Suprapubic skin (tissue), 4 donors: ENCODE measurements around the gene OLA1. TPM values are rescaled to one million over a fixed set of nuclear protein-coding genes. Genes with fewer than 3 reads are reported as not detected.

Source experiments
- DNase-seq, 2 donors: peaks; one replicate each; pipeline ENCODE4 v3.0.0-alpha.2; 2019; ENCODE audit warnings: low spot score in 2 of 2
- H3K27ac ChIP-seq: fragments of 200-600 bp; sonication (generic); one replicate; pipeline ENCODE4 v1.5.1; 2019
- H3K27me3 ChIP-seq: fragments of 200-600 bp; sonication (generic); one replicate; pipeline ENCODE4 v1.5.1; 2019
- H3K36me3 ChIP-seq: fragments of 200-600 bp; sonication (generic); one replicate; pipeline ENCODE4 v1.5.1; 2019
- H3K4me1 ChIP-seq: fragments of 200-600 bp; sonication (generic); one replicate; pipeline ENCODE4 v1.5.1; 2019
- H3K4me3 ChIP-seq: fragments of 200-600 bp; sonication (generic); one replicate; pipeline ENCODE4 v1.5.1; 2019; ENCODE audit warnings: mild to moderate bottlenecking
- H3K9me3 ChIP-seq: fragments of 200-600 bp; sonication (generic); one replicate; pipeline ENCODE4 v1.5.1; 2019
- CTCF ChIP-seq, 2 donors: fragments of 200-600 bp in 1 of 2; fragments of 450-650 bp in 1 of 2; sonication (generic) in 1 of 2; IDR thresholded peaks; one replicate each; pipeline ENCODE4 v1.5.1; 2016 to 2019; ENCODE audit warnings: antibody characterized with exemption in 2 of 2, mild to moderate bottlenecking in 1 of 2, moderate library complexity in 1 of 2
- EP300 ChIP-seq: sonication (generic); formaldehyde crosslinking; IDR thresholded peaks from one replicate; pipeline ENCODE4 v1.6.1; 2017; ENCODE audit warnings: antibody characterized with exemption
- POLR2A ChIP-seq, 2 donors: fragments of 450-650 bp; IDR thresholded peaks; one replicate each; pipeline ENCODE4 v1.6.1; 2017; ENCODE audit warnings: antibody characterized with exemption in 2 of 2, mild to moderate bottlenecking in 2 of 2, moderate library complexity in 2 of 2
- POLR2AphosphoS5 ChIP-seq, 3 donors: sonication (generic); formaldehyde crosslinking; IDR thresholded peaks; one replicate each; pipeline ENCODE4 v1.6.1; 2017; ENCODE audit warnings: antibody characterized with exemption in 3 of 3
- WGBS: methylation state at CpG from one replicate; pipeline ENCODE4 v1.1.5; 2018; 5-methylcytosine and 5-hydroxymethylcytosine counted together
- total RNA-seq, 4 donors: library from RNA; depleted of rRNA; stranded (reverse); fragments of >200 nt; gene quantifications; one replicate each; pipeline ENCODE4 v1.1.0, GENCODE V29; 2016

The OLA1 gene
- total RNA-seq, 4 donors from 2014 or later, result 59.2 to 83.6 (median 75.9) TPM

- H3K27ac ChIP-seq, result no peak overlapping the region
- DNase-seq, result no peak
- H3K9me3 ChIP-seq, result no peaks in the 10 kb centered on the region
- H3K27me3 ChIP-seq, result no peaks in the 10 kb centered on the region
- TF ChIP-seq POLR2AphosphoS5 (IDR thresholded peaks at IDR 0.05) (no peak), EP300 (no peak), CTCF (IDR thresholded peaks at IDR 0.05) (no peak), POLR2A (IDR thresholded peaks at IDR 0.05) (no peak)
- H3K4me3 ChIP-seq, result no peak overlapping the region
- H3K36me3 ChIP-seq, result peaks cover 14% of the 10 kb centered on the region
- 97% methylated on average over 7 of the region's 7 CpGs for WGBS
- H3K4me1 ChIP-seq, result no peaks in the 10 kb centered on the region
Observed at GRCh38 chr2:174224665-174225288, 23.6 kb downstream of the OLA1 start.

DNA sequence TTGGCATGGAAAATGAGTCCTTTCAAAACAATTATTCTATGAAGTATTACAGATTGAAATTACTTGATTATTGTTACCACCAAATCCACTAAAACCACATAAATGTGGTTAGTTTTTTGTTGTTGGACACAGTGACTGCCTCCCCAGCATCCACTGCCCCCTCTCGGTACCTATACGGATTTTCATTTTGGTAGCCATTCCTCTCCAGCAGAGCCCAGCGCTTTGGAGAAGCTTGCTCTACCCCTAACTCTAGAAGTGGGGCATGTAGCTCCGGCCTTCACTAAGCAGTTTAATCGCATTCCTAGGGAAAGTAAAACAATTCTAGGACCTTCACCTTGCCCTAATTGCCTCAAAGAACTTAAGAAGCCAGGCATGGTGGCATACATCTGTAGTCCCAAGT, 24.2 kb downstream of the OLA1 start:
- H3K9me3 ChIP-seq, result no peaks in the 10 kb centered on the region
- H3K27ac ChIP-seq, result no peak overlapping the region
- WGBS, result 76% methylated on average over 5 of the region's 5 CpGs
- H3K27me3 ChIP-seq, result no peaks in the 10 kb centered on the region
- no peaks in the 10 kb centered on the region for H3K4me1 ChIP-seq
- peaks cover 14% of the 10 kb centered on the region for H3K36me3 ChIP-seq
- DNase-seq, result no peak
- no peak overlapping the region for H3K4me3 ChIP-seq
- no peak for TF ChIP-seq CTCF (IDR thresholded peaks at IDR 0.05)
- TF ChIP-seq EP300, result no peak
- no peak for TF ChIP-seq POLR2AphosphoS5 (IDR thresholded peaks at IDR 0.05)
- TF ChIP-seq POLR2A (IDR thresholded peaks at IDR 0.05), result no peak

DNA sequence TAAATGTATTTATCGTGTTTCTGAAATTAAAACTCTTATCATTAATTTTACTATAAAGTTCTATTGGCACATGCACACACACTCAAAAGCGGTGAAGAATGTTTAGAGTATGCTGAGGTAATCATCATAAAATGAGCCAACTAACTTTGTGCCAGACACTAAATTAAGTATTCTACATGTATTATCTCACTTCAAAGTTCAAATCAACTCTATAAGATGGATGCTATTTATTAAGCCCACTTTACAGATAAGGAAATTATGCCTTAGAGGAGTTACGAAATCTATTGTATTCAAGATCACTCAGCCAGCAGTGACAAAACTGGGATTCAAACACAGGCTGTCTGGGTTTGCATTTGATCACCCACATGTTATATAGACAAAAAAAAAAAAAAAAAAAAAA, 24.9 kb downstream of the OLA1 start:
- TF ChIP-seq EP300 (no peak), POLR2A (IDR thresholded peaks at IDR 0.05) (no peak), CTCF (IDR thresholded peaks at IDR 0.05) (no peak), POLR2AphosphoS5 (IDR thresholded peaks at IDR 0.05) (no peak)
- H3K4me3 ChIP-seq, result no peak overlapping the region
- no peaks in the 10 kb centered on the region for H3K9me3 ChIP-seq
- no peaks in the 10 kb centered on the region for H3K27me3 ChIP-seq
- peaks cover 14% of the 10 kb centered on the region for H3K36me3 ChIP-seq
- H3K27ac ChIP-seq, result no peak overlapping the region
- H3K4me1 ChIP-seq, result no peaks in the 10 kb centered on the region
- DNase-seq, result no peak
- WGBS, result 79% methylated on average over 3 of the region's 3 CpGs

- Histone ChIP-seq H3K27ac (no peak overlapping the region), H3K4me3 (no peak overlapping the region), H3K27me3 (no peaks in the 10 kb centered on the region), H3K36me3 (peaks cover 14% of the 10 kb centered on the region), H3K9me3 (no peaks in the 10 kb centered on the region), H3K4me1 (no peaks in the 10 kb centered on the region)
- WGBS, result 98% methylated on average over 1 of the region's 1 CpG
- no peak for DNase-seq
- TF ChIP-seq EP300 (no peak), POLR2AphosphoS5 (IDR thresholded peaks at IDR 0.05) (no peak), CTCF (IDR thresholded peaks at IDR 0.05) (no peak), POLR2A (IDR thresholded peaks at IDR 0.05) (no peak)
Observed at GRCh38 chr2:174222154-174222553, 26.2 kb downstream of the OLA1 start.

GRCh38 chr2:174219321-174219720, 29.0 kb downstream of the OLA1 start:
- WGBS, result 83% methylated on average over 4 of the region's 4 CpGs
- Histone ChIP-seq H3K4me1 (no peaks in the 10 kb centered on the region), H3K9me3 (no peaks in the 10 kb centered on the region), H3K27me3 (no peaks in the 10 kb centered on the region), H3K4me3 (no peak overlapping the region), H3K27ac (no peak overlapping the region), H3K36me3 (no peaks in the 10 kb centered on the region)
- no peak for TF ChIP-seq EP300
- no peak for TF ChIP-seq CTCF (IDR thresholded peaks at IDR 0.05)
- no peak for TF ChIP-seq POLR2A (IDR thresholded peaks at IDR 0.05)
- TF ChIP-seq POLR2AphosphoS5 (IDR thresholded peaks at IDR 0.05), result no peak
- DNase-seq, result no peak
